ENCODE measurements around the gene SLC12A8.

GRCh38 chr3:125107861-125108567, 104.5 kb downstream of the SLC12A8 start:
- TF ChIP-seq GATA2 (IDR thresholded peaks at IDR 0.05; ENCODE audit: low read depth, low read length), result no peak
- TF ChIP-seq GATA3 (IDR thresholded peaks at IDR 0.05; ENCODE audit: low read depth, low read length), result no peak
